Activated CD4-positive, alpha-beta T cell treated with anti-CD3 and anti-CD28 coated beads for 1 hour (primary cell): ENCODE data around the gene A4GALT.
"Not testable (repeated sequence)": the region's sequence is repeated elsewhere in the genome, so short reads cannot be mapped to it uniquely, and the experiment has no call there.

Experiments
- DNase-seq: peaks from one replicate; pipeline ENCODE4 v3.0.0-alpha.2; 2020

Gene A4GALT

GRCh38 chr22:42740320-42740719 lies 19.6 kb upstream of the A4GALT start:
- not testable (repeated sequence) for DNase-seq

DNA sequence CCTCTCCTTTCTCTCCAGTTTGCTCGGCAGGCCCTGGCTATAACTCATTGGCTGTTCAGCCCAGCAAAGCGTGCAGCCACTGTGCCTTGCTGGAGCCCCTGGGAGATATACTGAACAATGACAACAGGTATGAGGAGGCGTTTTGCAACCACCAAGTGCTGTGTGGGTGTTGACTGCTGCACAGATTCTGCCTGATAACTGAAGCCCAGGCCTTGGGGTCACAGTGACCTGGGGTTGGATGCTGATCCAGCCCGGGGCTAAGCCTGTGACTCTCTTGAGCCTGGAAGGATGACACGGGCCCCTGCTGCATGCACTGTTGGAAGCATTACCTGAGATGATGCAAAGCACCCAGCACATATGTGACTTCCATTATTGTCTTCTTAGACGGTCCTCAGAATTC lies 13.7 kb upstream of the A4GALT start:
- no peak for DNase-seq

GRCh38 chr22:42733394-42733793 lies 12.7 kb upstream of the A4GALT start:
- DNase-seq = not testable (repeated sequence)

GRCh38 chr22:42732081-42732480 lies 11.4 kb upstream of the A4GALT start:
- DNase-seq = no peak

GRCh38 chr22:42726811-42727210 lies 6.1 kb upstream of the A4GALT start:
- no peak for DNase-seq

DNA sequence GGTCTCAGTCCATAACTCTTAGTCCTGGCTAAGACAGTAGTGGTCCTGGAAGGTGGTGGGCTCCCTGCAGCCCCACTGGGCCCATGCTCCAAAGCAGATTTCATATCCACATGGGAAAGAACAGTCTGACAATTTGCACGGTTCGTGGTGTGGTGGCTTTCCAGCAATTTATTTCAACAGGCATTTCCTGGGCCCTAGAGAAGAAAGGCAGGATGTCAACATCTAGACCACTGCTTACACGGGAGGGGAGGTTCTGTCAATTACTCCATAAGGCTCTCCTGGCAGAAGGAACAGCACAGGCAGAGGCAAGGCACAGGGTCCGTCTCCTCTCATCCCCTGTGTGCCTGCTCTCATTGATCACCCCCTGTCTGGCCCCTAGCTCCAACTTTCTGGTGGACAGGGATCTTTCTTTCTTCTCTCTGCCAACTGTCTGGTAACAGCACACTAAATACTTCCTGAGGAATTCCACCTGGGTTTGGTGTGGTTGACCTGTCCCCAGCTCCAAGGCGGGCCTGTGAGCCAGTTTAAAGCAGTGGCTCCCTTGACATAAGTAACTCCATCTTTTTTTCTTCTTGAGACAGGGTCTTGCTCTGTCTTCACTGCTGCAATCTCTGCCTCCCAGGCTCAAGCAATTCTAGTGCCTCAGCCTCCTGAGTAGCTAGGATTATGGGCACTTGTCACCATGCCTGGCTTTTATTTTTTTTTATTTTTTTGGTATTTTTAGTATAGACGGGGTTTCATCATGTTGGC lies 5.1 kb upstream of the A4GALT start:
- no peak for DNase-seq

DNA sequence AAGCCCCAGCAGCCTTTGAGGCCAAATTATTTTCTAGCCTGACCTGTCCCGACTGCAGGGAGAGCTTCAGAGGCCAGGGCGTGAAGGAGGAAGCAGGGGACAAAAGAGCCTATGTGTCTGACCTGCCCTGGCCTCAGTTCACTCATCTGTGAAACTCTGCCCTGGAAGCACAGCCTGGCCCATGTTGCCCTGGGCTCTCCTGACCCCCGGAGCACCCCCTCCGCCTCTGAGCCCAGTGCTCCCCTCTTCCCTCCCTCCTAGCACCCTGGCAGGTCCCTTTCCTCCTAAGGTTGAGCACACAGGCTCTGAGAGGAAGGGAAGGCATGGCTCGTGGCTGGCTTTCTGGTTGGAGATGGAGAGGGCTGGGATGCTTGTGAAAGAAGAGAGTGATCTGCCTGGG lies 3.4 kb upstream of the A4GALT start:
- DNase-seq = no peak

DNA sequence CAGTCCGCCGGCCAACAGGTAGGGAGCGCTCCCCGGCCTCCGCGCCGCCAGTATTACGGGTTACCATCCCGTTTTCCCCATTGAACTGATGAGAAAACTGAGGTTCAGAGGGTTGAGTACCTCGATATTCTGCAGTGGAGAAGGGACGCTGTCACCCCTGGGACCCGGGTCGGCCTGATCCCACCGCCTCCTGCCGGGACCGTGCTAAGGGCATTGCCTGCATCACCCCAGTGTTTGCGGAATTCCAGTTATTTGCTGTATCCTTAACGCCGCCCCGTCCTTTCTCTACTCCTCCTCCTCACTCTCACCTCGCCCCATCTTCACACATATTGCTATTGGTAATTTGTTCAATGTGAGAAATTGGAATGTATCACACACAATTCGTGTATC lies 370 bp upstream of the A4GALT start:
- DNase-seq = no peak

- DNase-seq = no peak
Observed at GRCh38 chr22:42719656-42720262, 911 bp downstream of the A4GALT start.

GRCh38 chr22:42719133-42719532 lies 1.5 kb downstream of the A4GALT start:
- no peak for DNase-seq

- DNase-seq = no peak
Observed at GRCh38 chr22:42717197-42717928, 3.3 kb downstream of the A4GALT start.

GRCh38 chr22:42716649-42717127 lies 4.0 kb downstream of the A4GALT start:
- no peak for DNase-seq

DNA sequence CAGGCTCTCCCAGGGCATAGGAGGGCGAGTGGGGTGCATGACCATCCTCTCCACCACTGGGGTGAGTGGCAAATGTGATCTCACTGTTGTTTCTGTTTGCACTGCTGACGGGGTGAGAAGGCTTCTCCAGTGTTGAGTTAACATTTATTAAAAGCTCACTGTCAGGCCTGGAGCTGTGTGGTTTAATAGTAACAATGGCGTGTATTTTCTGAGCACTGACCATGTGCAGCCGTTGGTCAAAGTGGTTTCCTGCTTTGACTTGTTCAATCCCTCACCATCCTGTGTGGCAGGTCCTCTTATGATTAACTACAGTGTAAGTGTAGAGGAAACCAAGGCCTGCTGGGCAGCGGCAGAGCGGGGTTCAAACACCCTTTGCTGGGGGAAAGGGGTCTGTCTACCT lies 4.4 kb downstream of the A4GALT start:
- DNase-seq = no peak

DNA sequence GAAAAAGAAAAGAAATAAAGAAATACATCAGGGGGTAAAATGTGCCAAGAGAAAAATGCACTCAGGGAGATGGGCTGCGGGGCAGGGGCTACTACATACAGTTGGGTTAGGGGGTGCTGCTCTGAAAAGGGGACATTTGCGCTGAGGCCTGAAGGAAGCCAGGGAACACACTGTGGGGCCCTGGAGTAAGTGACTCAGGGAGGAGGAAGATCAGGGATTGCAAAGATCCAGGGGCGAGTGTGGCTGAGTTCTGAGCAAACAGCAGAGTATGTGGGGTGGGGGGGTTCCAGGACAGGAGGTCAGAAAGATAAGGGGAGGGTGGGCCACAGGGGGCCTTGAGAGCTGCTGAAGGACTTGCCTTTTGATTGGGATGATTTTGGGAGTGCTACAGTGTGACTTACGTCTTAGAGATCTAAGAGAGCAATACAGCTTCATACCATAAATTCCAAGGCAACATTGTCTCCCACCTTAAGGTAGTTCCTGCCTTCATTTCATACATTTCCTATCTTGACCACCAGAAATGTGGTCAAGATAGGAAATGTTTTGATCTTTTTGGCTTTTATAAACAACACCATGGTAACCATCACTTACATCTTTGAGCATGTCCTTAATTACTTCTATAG lies 5.8 kb downstream of the A4GALT start:
- no peak for DNase-seq

- no peak for DNase-seq
Observed at GRCh38 chr22:42714308-42714707, 6.4 kb downstream of the A4GALT start.

- no peak for DNase-seq
Observed at GRCh38 chr22:42711895-42712837, 8.5 kb downstream of the A4GALT start.

GRCh38 chr22:42711281-42711731 lies 9.4 kb downstream of the A4GALT start:
- DNase-seq = no peak

GRCh38 chr22:42708417-42708816 lies 12.3 kb downstream of the A4GALT start:
- no peak for DNase-seq

GRCh38 chr22:42707496-42707895 lies 13.2 kb downstream of the A4GALT start:
- no peak for DNase-seq

DNA sequence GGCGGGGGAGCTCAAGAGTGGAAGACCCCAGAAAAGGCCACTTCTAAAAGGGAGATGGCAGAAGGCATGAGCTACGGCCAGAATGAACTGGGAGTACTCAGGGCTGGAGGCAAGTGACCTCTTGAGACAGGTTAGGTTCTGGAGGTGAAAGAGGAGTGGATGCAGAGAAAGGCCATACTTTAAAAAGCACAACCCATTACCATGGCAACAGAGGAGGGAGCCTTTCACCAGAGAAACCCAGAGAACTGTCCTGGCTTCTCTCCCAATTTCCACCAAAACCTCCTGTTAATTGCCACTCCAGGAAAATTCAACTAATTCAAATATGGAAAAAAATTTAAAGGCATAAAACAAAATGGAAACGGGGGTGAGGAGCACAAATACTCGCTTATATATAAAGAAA lies 15.8 kb downstream of the A4GALT start:
- DNase-seq = no peak

- no peak for DNase-seq
Observed at GRCh38 chr22:42702675-42703074, 18.0 kb downstream of the A4GALT start.

DNA sequence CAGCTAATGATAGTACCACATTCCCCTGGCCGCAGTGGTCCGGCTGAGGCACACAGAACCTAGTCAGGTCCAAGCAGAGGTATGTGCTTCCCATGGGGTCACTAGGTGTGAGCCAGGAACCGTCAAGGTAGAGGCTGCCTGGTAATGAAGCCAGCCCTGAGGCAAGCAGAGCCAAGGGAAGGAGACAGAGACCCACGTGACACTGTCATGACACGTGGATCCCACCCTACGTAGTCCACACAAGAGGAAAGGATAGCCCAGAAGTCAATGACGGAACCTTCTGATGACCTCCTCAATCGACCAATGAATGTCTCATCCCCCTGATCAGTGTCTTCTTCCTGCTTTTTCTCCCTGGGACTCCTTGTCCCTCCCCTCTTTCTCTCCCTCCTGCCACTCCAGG lies 19.0 kb downstream of the A4GALT start:
- no peak for DNase-seq
